Natural killer cell (primary cell): Measurements from ENCODE around the gene GADL1. TPM values are rescaled to one million over a fixed set of nuclear protein-coding genes. Genes with fewer than 3 reads are reported as not detected.

Experiments used
- ATAC-seq, 3 donors: fragments of 150-1000 bp in 2 of 3; fragments of 200-7000 bp in 1 of 3; cut with Tn5 transposase; 1 replicate in 1 of 3; 2 replicates in 2 of 3; pipeline ENCODE4 v1.10.0; 2021; ENCODE audit warnings: mild to moderate bottlenecking in 2 of 3, moderate library complexity in 2 of 3
- DNase-seq, 2 donors: peaks; one replicate each; pipeline versions ENCODE4 v3.0.0 to v3.0.0-alpha.2; 2013 to 2021; ENCODE audit warnings: mixed read lengths in 1 of 2
- H3K27ac ChIP-seq: one replicate; pipeline ENCODE4 v1.5.1; 2013; ENCODE audit warnings: mild to moderate bottlenecking, low read length
- H3K27me3 ChIP-seq: one replicate; pipeline ENCODE4 v1.6.1; 2013; ENCODE audit warnings: low read length; ENCODE audit not compliant: control insufficient read depth, insufficient read depth
- H3K36me3 ChIP-seq: one replicate; pipeline ENCODE4 v1.6.1; 2013; ENCODE audit warnings: low read length; ENCODE audit not compliant: control insufficient read depth, insufficient read depth
- H3K4me1 ChIP-seq: one replicate; pipeline ENCODE4 v1.6.1; 2013; ENCODE audit warnings: low read length; ENCODE audit not compliant: control insufficient read depth, insufficient read depth
- H3K4me3 ChIP-seq: one replicate; pipeline ENCODE4 v1.5.1; 2013; ENCODE audit warnings: low read length
- H3K9me3 ChIP-seq: one replicate; pipeline ENCODE4 v1.6.1; 2013; ENCODE audit warnings: low read length; ENCODE audit not compliant: control insufficient read depth, insufficient read depth
- H3K27ac Mint-ChIP-seq, 2 donors: one replicate each; pipeline ENCODE4 v1.8.0; 2022; ENCODE audit warnings: mild to moderate bottlenecking in 2 of 2, mixed read lengths in 2 of 2, moderate library complexity in 1 of 2
- H3K27me3 Mint-ChIP-seq, 2 donors: one replicate each; pipeline ENCODE4 v1.8.0; 2022; ENCODE audit warnings: low read depth in 2 of 2, mixed read lengths in 2 of 2
- H3K36me3 Mint-ChIP-seq: one replicate; pipeline ENCODE4 v1.8.0; 2022; ENCODE audit warnings: mixed read lengths
- H3K4me1 Mint-ChIP-seq, 2 donors: one replicate each; pipeline ENCODE4 v1.8.0; 2022; ENCODE audit warnings: mixed read lengths in 2 of 2
- H3K4me3 Mint-ChIP-seq: one replicate; pipeline ENCODE4 v1.8.0; 2022; ENCODE audit warnings: mild to moderate bottlenecking, moderate library complexity, mixed read lengths
- H3K9me3 Mint-ChIP-seq, 2 donors: one replicate each; pipeline ENCODE4 v1.8.0; 2022; ENCODE audit warnings: mixed read lengths in 2 of 2
- WGBS: methylation state at CpG from one replicate; pipeline ENCODE4 v1.1.7; 2013; ENCODE audit warnings: missing lambda C conversion rate; ENCODE audit not compliant: insufficient coverage; 5-methylcytosine and 5-hydroxymethylcytosine counted together
- intact Hi-C: fragments of 100-400 bp; cut with micrococcal nuclease; formaldehyde crosslinking; loops from one replicate; pipeline ENCODE4 v1.14.2; 2022
- total RNA-seq, 4 donors: library from RNA; stranded (reverse); fragments of 120-200 nt in 1 of 4; gene quantifications; one replicate each; pipeline versions ENCODE4 v1.2.3 to v1.2.4, GENCODE V29; 2013 to 2022
- TF ChIP-seq, protein P1 (sequence below): fragments of 200-600 bp; IDR thresholded peaks from one replicate; pipeline ENCODE4 v1.8.0; 2022; ENCODE audit warnings: antibody characterized with exemption

GADL1 gene
- total RNA-seq, 3 donors from 2014 or later (not counting 1 experiment from before 2014, with no cell fraction given): not detected

DNA sequence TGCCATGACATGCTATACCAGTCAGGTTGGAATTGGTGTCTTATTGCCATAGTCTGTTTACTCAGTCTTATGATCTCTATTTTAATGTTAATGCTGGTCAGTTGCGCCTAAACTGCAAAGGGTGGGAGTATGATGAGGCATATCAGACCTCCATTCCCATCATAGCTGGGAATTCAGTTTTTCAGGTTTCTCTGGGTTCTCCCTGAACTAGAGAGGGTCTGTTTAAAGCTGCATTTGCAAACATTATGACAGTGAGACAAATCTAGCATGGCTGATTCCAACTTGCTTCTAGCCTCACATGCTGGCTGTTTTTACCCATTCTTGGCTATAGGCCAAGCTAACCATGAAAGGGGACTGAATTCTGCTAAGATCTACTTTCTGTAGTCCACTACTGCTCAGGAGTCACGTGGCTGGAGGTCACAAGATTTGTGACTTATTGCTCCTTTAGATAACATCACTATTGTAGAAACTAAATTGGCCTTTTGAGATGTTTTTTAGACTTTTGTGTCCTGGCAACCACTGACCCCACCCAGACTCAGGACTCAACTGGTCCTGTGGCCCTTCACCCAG lies 191.5 kb downstream of the GADL1 start:
- intact Hi-C loops: no loop called here
- Histone ChIP-seq H3K9me3 (no peaks in the 10 kb centered on the region), H3K36me3 (peaks cover 2% of the 10 kb centered on the region), H3K27ac (no peak overlapping the region), H3K4me1 (no peaks in the 10 kb centered on the region), H3K27me3 (no peaks in the 10 kb centered on the region), H3K4me3 (no peak overlapping the region)
- H3K36me3 Mint-ChIP-seq: no peaks in the 10 kb centered on the region
- peaks cover 29 to 33% of the 10 kb centered on the region in 2 donors for H3K4me1 Mint-ChIP-seq
- H3K9me3 Mint-ChIP-seq: no peaks in the 10 kb centered on the region
- ATAC-seq: no peak
- H3K27me3 Mint-ChIP-seq: no peaks in the 10 kb centered on the region
- 94% methylated on average over 2 of the region's 2 CpGs for WGBS
- TF ChIP-seq, protein P1, sequence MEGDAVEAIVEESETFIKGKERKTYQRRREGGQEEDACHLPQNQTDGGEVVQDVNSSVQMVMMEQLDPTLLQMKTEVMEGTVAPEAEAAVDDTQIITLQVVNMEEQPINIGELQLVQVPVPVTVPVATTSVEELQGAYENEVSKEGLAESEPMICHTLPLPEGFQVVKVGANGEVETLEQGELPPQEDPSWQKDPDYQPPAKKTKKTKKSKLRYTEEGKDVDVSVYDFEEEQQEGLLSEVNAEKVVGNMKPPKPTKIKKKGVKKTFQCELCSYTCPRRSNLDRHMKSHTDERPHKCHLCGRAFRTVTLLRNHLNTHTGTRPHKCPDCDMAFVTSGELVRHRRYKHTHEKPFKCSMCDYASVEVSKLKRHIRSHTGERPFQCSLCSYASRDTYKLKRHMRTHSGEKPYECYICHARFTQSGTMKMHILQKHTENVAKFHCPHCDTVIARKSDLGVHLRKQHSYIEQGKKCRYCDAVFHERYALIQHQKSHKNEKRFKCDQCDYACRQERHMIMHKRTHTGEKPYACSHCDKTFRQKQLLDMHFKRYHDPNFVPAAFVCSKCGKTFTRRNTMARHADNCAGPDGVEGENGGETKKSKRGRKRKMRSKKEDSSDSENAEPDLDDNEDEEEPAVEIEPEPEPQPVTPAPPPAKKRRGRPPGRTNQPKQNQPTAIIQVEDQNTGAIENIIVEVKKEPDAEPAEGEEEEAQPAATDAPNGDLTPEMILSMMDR: no peak
- no peak overlapping the region for H3K4me3 Mint-ChIP-seq
- peak overlapping the region; percentile 39 to 67 for H3K27ac Mint-ChIP-seq
- no peak for DNase-seq

DNA sequence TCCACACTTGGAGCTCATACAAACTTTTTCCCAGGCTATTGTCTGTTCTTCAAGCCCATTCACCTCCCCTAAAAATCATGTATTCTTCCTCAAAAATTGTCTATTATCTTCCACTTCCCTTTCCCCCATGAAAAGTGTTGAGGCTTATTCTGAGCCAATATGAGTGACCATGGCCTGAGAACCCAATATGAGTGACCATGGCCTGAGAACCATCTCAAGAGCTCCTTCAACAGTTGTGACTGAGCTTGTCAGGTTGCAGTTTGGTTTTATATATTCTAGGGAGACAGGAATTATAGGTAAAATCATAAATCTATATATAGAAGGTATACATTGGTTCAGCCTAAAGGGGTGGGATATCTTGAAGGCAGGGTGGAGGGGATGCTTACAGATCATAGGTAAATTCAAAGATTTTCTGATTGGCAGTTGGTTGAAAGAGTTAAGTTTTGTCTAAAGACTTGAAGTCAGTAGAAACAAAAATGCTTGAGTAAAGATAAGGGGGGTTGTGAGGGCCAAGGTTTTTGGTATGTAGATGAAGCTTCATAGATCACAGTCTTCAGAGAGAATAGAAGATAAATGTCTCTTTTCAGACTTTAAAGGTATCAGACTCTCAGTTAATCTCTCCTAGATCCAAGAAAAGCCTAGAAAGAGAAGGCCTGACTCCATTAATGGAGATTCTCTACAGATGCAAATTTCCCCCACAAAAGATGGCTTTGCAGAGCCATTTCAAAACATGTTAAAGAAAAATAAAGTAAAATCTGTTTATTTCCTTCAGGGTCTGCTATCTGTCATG lies 192.2 kb downstream of the GADL1 start:
- Histone ChIP-seq H3K9me3 (no peaks in the 10 kb centered on the region), H3K4me3 (no peak overlapping the region), H3K27me3 (no peaks in the 10 kb centered on the region), H3K4me1 (no peaks in the 10 kb centered on the region), H3K36me3 (peaks cover 2% of the 10 kb centered on the region), H3K27ac (no peak overlapping the region)
- no peaks in the 10 kb centered on the region for H3K9me3 Mint-ChIP-seq
- H3K4me3 Mint-ChIP-seq: no peak overlapping the region
- DNase-seq: no peak
- no peaks in the 10 kb centered on the region for H3K36me3 Mint-ChIP-seq
- no peak for ATAC-seq
- intact Hi-C loops: no loop called here
- H3K27ac Mint-ChIP-seq: peak overlapping the region; percentile 67 to 68
- TF ChIP-seq, protein P1: no peak
- H3K4me1 Mint-ChIP-seq: peaks cover 30 to 36% of the 10 kb centered on the region in 2 donors
- H3K27me3 Mint-ChIP-seq: no peaks in the 10 kb centered on the region

DNA sequence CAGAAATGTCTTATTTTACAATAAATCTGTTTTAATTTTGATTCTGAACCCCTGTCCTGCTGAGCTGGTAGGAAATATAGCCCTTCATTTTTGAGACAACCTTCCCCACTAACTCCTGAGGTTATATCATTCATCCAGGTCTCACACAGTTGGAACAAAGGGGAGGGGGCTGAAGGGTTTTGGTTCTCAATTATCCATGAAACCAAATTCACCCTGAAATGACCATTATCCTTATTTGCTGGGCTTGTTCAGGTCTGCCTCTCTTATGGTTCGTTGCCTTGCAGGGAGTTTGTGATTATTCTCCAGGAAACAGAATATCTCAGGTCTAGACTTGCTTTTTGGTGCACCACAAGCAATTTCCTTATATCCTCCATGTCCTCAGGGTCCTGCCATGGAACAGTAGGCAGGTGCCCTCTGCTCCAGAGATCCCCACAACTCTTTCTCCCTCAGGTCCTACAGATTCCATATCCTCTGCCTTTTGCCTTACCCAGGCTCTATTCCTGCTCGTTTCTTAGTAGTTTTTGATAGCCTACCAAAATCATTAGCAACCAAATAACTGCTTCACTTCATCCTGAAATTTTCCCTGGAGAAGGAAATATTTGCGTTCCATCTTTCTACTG lies 193.6 kb downstream of the GADL1 start:
- Mint-ChIP-seq H3K4me3 (no peak overlapping the region), H3K27ac (peak overlapping the region; percentile 21 to 68), H3K9me3 (no peaks in the 10 kb centered on the region), H3K4me1 (peaks cover 35 to 44% of the 10 kb centered on the region in 2 donors), H3K27me3 (no peaks in the 10 kb centered on the region), H3K36me3 (no peaks in the 10 kb centered on the region)
- H3K27ac ChIP-seq: no peak overlapping the region
- no peak overlapping the region for H3K4me3 ChIP-seq
- intact Hi-C loops: no loop called here
- TF ChIP-seq, protein P1: no peak
- no peaks in the 10 kb centered on the region for H3K27me3 ChIP-seq
- ATAC-seq (no peak), DNase-seq (no peak)
- peaks cover 9% of the 10 kb centered on the region for H3K36me3 ChIP-seq
- no peaks in the 10 kb centered on the region for H3K4me1 ChIP-seq
- WGBS: 98% methylated on average over 3 of the region's 3 CpGs
- H3K9me3 ChIP-seq: no peaks in the 10 kb centered on the region
